ENCODE measurements around the gene DUS2. TPM values are rescaled to one million over a fixed set of nuclear protein-coding genes. Genes with fewer than 3 reads are reported as not detected.

Gene DUS2
- total RNA-seq, 1 experiment from 2014 or later = 12.1 TPM

DNA sequence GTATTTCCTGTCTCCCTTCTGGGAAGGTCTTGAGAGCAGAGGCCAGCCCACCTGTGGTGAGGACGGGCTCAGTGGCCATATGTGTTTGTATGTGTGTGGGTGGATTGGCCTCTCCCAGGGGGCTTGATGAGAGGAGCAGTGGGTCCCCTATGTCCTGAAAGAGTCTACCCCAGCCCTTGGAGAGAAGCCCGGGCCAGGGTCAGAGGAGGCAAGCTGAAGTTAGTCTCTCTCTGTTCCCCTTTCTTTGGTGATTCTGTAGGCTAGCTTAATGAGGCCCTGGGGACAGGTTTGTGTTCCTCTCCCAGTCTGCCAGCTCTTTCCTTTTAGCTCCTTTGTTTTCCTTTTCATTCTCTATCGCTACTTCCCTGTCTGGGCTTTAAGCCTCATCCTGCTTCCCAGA is 38.3 kb downstream of the DUS2 start:
- no peak for DNase-seq (ENCODE audit: low read depth, low spot score)
- in situ Hi-C loops (cut with HindIII; ENCODE audit: low pct_unique_long_range_greater_than_20kb, low sequenced_read_pairs) (no loop called here), intact Hi-C loops (cut with micrococcal nuclease; ENCODE audit: unreplicated experiment) (no loop called here)
- H3K4me1 ChIP-seq (ENCODE audit: control insufficient read depth, insufficient read depth, low read length) = no peaks in the 10 kb centered on the region
- no peak overlapping the region for H3K4me3 ChIP-seq (ENCODE audit: low read depth in 2 of 2, low read length in 2 of 2)
- POLR2A ChIA-PET = interaction anchor here (0.8 kb wide), 1 partner anchor 107 kb away, joined by 4 read pairs; no protein-coding TSS in a partner anchor
- no TSS peak for BruUV-seq (replicated peaks)
- no peaks in the 10 kb centered on the region for H3K9me3 ChIP-seq (ENCODE audit: control insufficient read depth, insufficient read depth, low read depth, low read length)
- no peak overlapping the region for H3K27ac ChIP-seq (ENCODE audit: low read length)
- CTCF ChIA-PET = no interaction called here
- H3K36me3 ChIP-seq (ENCODE audit: control insufficient read depth, insufficient read depth, low read length) = peaks cover under 1% of the 10 kb centered on the region; the same call in 1 of the 2 replicates
- no peaks in the 10 kb centered on the region for H3K27me3 ChIP-seq (ENCODE audit: control insufficient read depth, insufficient read depth, low read length)
- TF ChIP-seq, protein P1, sequence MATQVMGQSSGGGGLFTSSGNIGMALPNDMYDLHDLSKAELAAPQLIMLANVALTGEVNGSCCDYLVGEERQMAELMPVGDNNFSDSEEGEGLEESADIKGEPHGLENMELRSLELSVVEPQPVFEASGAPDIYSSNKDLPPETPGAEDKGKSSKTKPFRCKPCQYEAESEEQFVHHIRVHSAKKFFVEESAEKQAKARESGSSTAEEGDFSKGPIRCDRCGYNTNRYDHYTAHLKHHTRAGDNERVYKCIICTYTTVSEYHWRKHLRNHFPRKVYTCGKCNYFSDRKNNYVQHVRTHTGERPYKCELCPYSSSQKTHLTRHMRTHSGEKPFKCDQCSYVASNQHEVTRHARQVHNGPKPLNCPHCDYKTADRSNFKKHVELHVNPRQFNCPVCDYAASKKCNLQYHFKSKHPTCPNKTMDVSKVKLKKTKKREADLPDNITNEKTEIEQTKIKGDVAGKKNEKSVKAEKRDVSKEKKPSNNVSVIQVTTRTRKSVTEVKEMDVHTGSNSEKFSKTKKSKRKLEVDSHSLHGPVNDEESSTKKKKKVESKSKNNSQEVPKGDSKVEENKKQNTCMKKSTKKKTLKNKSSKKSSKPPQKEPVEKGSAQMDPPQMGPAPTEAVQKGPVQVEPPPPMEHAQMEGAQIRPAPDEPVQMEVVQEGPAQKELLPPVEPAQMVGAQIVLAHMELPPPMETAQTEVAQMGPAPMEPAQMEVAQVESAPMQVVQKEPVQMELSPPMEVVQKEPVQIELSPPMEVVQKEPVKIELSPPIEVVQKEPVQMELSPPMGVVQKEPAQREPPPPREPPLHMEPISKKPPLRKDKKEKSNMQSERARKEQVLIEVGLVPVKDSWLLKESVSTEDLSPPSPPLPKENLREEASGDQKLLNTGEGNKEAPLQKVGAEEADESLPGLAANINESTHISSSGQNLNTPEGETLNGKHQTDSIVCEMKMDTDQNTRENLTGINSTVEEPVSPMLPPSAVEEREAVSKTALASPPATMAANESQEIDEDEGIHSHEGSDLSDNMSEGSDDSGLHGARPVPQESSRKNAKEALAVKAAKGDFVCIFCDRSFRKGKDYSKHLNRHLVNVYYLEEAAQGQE (IDR thresholded peaks at IDR 0.05; ENCODE audit: insufficient read depth in 1 of 2, low read depth in 2 of 2, low read length in 1 of 2) = no peak
- no peak for ATAC-seq

DNA sequence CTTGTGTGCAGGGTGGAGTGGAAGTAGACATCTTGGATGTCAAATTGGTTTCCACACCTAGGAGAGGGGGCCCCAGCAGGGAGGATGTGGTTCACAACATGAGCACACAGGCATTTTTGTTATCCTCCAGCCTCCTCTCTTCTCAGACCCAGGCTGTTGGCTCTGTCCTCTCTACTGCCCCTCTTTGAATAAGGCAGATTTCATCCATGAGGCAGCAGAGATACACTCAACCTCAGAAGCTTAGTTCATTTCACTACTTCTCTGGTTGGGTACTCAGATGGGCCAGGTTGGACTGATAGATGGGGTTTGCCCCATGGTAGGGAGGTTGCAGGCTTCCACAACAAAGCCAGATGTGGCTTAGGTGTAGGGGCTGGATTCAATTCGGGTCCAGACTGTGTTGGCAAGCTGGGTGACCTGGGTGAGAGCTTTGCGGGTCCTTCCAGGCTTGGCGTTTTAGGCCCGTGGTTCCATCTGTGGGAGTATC is 39.9 kb downstream of the DUS2 start:
- ChIA-PET CTCF (no interaction called here), POLR2A (no interaction called here)
- intact Hi-C loops (cut with micrococcal nuclease; ENCODE audit: unreplicated experiment) (no loop called here), in situ Hi-C loops (cut with HindIII; ENCODE audit: low pct_unique_long_range_greater_than_20kb, low sequenced_read_pairs) (no loop called here)
- Histone ChIP-seq H3K27me3 (ENCODE audit: control insufficient read depth, insufficient read depth, low read length) (no peaks in the 10 kb centered on the region), H3K9me3 (ENCODE audit: control insufficient read depth, insufficient read depth, low read depth, low read length) (no peaks in the 10 kb centered on the region), H3K27ac (ENCODE audit: low read length) (no peak overlapping the region), H3K36me3 (ENCODE audit: control insufficient read depth, insufficient read depth, low read length) (no peaks in the 10 kb centered on the region), H3K4me3 (ENCODE audit: low read depth in 2 of 2, low read length in 2 of 2) (no peak overlapping the region), H3K4me1 (ENCODE audit: control insufficient read depth, insufficient read depth, low read length) (no peaks in the 10 kb centered on the region)
- DNase-seq (ENCODE audit: low read depth, low spot score) = no peak
- TF ChIP-seq TCF7L2 (IDR thresholded peaks at IDR 0.05; ENCODE audit: low read depth, low read length) (no peak), POLR2AphosphoS5 (IDR thresholded peaks at IDR 0.05; ENCODE audit: low read depth, low read length) (no peak)
- TF ChIP-seq, protein P2, sequence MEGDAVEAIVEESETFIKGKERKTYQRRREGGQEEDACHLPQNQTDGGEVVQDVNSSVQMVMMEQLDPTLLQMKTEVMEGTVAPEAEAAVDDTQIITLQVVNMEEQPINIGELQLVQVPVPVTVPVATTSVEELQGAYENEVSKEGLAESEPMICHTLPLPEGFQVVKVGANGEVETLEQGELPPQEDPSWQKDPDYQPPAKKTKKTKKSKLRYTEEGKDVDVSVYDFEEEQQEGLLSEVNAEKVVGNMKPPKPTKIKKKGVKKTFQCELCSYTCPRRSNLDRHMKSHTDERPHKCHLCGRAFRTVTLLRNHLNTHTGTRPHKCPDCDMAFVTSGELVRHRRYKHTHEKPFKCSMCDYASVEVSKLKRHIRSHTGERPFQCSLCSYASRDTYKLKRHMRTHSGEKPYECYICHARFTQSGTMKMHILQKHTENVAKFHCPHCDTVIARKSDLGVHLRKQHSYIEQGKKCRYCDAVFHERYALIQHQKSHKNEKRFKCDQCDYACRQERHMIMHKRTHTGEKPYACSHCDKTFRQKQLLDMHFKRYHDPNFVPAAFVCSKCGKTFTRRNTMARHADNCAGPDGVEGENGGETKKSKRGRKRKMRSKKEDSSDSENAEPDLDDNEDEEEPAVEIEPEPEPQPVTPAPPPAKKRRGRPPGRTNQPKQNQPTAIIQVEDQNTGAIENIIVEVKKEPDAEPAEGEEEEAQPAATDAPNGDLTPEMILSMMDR (IDR thresholded peaks at IDR 0.05) = no peak
- no TSS peak for BruUV-seq (replicated peaks)
- no peak for ATAC-seq

DNA sequence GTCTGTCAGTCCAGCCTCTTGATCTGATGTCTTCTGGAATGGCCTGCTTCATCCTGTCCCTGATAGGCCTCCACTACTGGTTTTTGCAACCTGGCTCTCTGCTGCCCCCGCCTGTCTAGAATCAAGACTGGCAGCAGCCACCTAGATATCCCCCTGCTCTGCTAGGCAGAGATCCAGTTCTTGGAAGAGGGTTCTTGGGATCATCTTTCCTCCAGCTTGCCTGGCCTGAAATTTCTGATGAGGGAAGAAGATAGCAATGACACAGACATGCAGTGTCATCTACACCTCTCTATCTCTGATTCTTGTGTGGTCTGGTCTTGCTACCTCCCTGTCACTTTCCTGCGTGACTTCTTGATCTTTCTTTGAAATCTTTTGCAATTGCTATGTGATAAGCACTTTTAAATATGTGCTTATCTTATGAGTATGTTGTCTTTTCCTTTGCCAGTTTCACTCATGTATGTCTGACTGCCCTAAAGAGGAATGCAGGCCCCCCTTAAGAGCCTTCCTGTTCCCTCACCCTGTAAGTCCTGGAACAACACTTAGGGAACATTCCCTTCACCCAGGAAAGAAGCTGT is 41.8 kb downstream of the DUS2 start:
- no peaks in the 10 kb centered on the region for H3K27me3 ChIP-seq (ENCODE audit: control insufficient read depth, insufficient read depth, low read length)
- in situ Hi-C loops (cut with HindIII; ENCODE audit: low pct_unique_long_range_greater_than_20kb, low sequenced_read_pairs) = no loop called here
- BruUV-seq (replicated peaks) = no TSS peak
- intact Hi-C loops (cut with micrococcal nuclease; ENCODE audit: unreplicated experiment) = no loop called here
- no peak for TF ChIP-seq SIN3A (IDR thresholded peaks at IDR 0.05; ENCODE audit: borderline replicate concordance, insufficient read depth, low read depth, low read length)
- TF ChIP-seq, protein P1 (IDR thresholded peaks at IDR 0.05; ENCODE audit: insufficient read depth in 1 of 2, low read depth in 2 of 2, low read length in 1 of 2) = no peak
- TF ChIP-seq POLR2AphosphoS5 (IDR thresholded peaks at IDR 0.05; ENCODE audit: low read depth, low read length) = no peak
- TF ChIP-seq, protein P2 (IDR thresholded peaks at IDR 0.05) = peak; percentile 87
- TF ChIP-seq TCF7L2 (IDR thresholded peaks at IDR 0.05; ENCODE audit: low read depth, low read length) = no peak
- DNase-seq (ENCODE audit: low read depth, low spot score) (no peak), ATAC-seq (peak; percentile 97)
- H3K9me3 ChIP-seq (ENCODE audit: control insufficient read depth, insufficient read depth, low read depth, low read length) = no peaks in the 10 kb centered on the region
- CTCF ChIA-PET = interaction anchor here (0.6 to 0.7 kb wide), 2 partner anchors 21 to 57 kb away, joined by 4 to 7 read pairs; no protein-coding TSS in a partner anchor
- no peak overlapping the region for H3K4me3 ChIP-seq (ENCODE audit: low read depth in 2 of 2, low read length in 2 of 2)
- H3K4me1 ChIP-seq (ENCODE audit: control insufficient read depth, insufficient read depth, low read length) = no peaks in the 10 kb centered on the region
- no peak overlapping the region for H3K27ac ChIP-seq (ENCODE audit: low read length)
- POLR2A ChIA-PET = interaction anchor here (0.6 to 0.7 kb wide), 2 partner anchors 24 to 174 kb away, joined by 3 to 4 read pairs; no protein-coding TSS in a partner anchor
- no peaks in the 10 kb centered on the region for H3K36me3 ChIP-seq (ENCODE audit: control insufficient read depth, insufficient read depth, low read length)

Measured in Panc1 (cell line).